Activated CD4-positive, alpha-beta T cell treated with anti-CD3 and anti-CD28 coated beads, Interleukin-2, amount 10 ng/mL, durations not matched to agents 7 days and 5 days (primary cell): ENCODE data around the gene SNX9. TPM values are rescaled to one million over a fixed set of nuclear protein-coding genes. Genes with fewer than 3 reads are reported as not detected.
"Not testable (repeated sequence)": the region's sequence is repeated elsewhere in the genome, so short reads cannot be mapped to it uniquely, and the experiment has no call there.

Experiments
- CTCF ChIA-PET: fragments of 350-600 bp; sonication (Branson Sonifier 250); formaldehyde crosslinking; loops from one replicate; lab custom pipeline; 2021; ENCODE audit warnings: antibody characterized with exemption; lab: Charles Lee
- POLR2A ChIA-PET: fragments of 350-600 bp; sonication (Branson Sonifier 250); formaldehyde crosslinking; loops from one replicate; lab custom pipeline; 2021; ENCODE audit warnings: antibody characterized with exemption; lab: Charles Lee
- DNase-seq: peaks from one replicate; pipeline ENCODE4 v3.0.0-alpha.2; 2020
- H3K27ac Mint-ChIP-seq: one replicate; pipeline ENCODE4 v1.8.0; 2021; ENCODE audit warnings: mild to moderate bottlenecking, moderate library complexity, mixed read lengths
- H3K27me3 Mint-ChIP-seq: one replicate; pipeline ENCODE4 v1.8.0; 2021; ENCODE audit warnings: mixed read lengths
- H3K36me3 Mint-ChIP-seq: one replicate; pipeline ENCODE4 v1.8.0; 2021; ENCODE audit warnings: low read depth, mixed read lengths
- H3K4me1 Mint-ChIP-seq: one replicate; pipeline ENCODE4 v1.8.0; 2021; ENCODE audit warnings: mixed read lengths
- H3K4me3 Mint-ChIP-seq: one replicate; pipeline ENCODE4 v1.8.0; 2021; ENCODE audit warnings: mild to moderate bottlenecking, moderate library complexity, mixed read lengths
- H3K9me3 Mint-ChIP-seq: one replicate; pipeline ENCODE4 v1.8.0; 2021; ENCODE audit warnings: mixed read lengths
- total RNA-seq, 2 experiments: library from RNA; stranded (reverse); gene quantifications; one replicate each; pipeline ENCODE4 v1.2.3, GENCODE V29; 2021

SNX9 gene
- total RNA-seq, 2 experiments from 2014 or later = 9.4 to 10.7 TPM

DNA sequence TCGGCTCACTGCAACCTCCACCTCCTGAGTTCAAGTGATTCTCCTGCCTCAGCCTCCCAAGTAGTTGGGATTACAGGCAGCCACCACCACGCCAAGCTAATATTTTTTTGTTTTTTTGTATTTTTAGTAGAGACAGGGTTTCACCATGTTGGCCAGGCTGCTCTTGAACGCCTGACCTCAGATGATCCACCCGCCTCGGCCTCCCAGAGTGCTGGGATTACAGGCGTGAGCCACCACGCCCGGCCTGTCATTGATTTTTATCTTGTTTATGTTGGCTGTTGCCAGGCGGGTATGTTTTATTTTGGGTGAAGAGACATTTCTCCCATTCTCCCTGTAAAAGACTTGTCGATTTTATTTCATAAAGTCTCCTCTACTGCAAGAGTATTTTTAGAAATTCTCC, 32.8 kb downstream of the SNX9 start:
- DNase-seq, H3K27ac Mint-ChIP-seq, POLR2A ChIA-PET, H3K4me3 Mint-ChIP-seq: not testable (repeated sequence)
- peaks cover 26% of the 10 kb centered on the region for H3K4me1 Mint-ChIP-seq
- peaks cover 12% of the 10 kb centered on the region for H3K36me3 Mint-ChIP-seq
- H3K27me3 Mint-ChIP-seq = peaks cover 23% of the 10 kb centered on the region
- peaks cover 23% of the 10 kb centered on the region for H3K9me3 Mint-ChIP-seq
- CTCF ChIA-PET = interaction anchor here (1.0 kb wide), 1 partner anchor 17 kb away, joined by 3 read pairs; no protein-coding TSS in a partner anchor

- H3K9me3 Mint-ChIP-seq, H3K4me3 Mint-ChIP-seq, H3K27ac Mint-ChIP-seq, DNase-seq, POLR2A ChIA-PET, H3K36me3 Mint-ChIP-seq: not testable (repeated sequence)
- H3K4me1 Mint-ChIP-seq = peaks cover 27% of the 10 kb centered on the region
- H3K27me3 Mint-ChIP-seq = peaks cover 45% of the 10 kb centered on the region
- CTCF ChIA-PET = interaction anchor here (0.7 kb wide), 1 partner anchor 752 kb away, joined by 3 read pairs; no protein-coding TSS in a partner anchor
These were observed 35.6 kb downstream of the SNX9 start for GRCh38 chr6:157858664-157859063.

DNA sequence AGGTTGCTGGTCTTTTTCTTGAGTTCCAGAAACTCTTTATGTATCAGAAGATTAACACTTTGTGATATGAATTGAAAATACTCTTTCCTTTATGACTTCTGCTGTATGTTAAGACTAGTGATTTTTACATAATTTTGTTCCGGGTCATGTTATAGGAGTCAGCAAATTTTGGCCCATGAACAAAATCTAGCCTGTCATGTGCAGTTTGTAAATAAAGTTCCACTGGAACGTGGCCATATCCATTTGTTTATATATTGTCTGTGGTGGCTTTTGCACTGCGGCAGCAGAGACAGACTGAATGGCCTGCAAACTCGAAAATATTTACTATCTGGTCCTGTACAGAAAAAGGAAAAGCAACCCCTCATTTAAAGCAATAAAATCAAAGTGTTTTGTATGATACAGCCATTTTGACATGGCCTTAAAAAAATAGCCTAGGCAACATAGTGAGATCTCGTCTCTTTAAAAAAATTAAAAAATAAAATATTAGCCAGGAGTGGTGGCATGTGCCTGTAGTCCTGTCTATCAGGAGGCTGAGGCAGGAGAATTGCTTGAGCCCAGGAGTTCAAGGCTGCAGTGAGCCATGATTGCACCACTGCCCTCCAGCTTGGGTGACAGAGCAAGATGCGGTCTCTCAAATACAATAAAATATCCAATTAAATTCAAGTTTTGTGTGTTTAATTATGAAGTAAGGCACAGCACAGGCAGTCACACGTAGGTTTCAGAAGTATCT, 36.9 kb downstream of the SNX9 start:
- H3K27me3 Mint-ChIP-seq = peaks cover 47% of the 10 kb centered on the region
- ChIA-PET CTCF (interaction anchor here (0.6 kb wide), 1 partner anchor 1061 kb away, joined by 7 read pairs; no protein-coding TSS in a partner anchor), POLR2A (no interaction called here)
- peaks cover 27% of the 10 kb centered on the region for H3K4me1 Mint-ChIP-seq
- no peak overlapping the region for H3K27ac Mint-ChIP-seq
- no peak overlapping the region for H3K4me3 Mint-ChIP-seq
- peaks cover 4% of the 10 kb centered on the region for H3K36me3 Mint-ChIP-seq
- H3K9me3 Mint-ChIP-seq = peaks cover under 1% of the 10 kb centered on the region
- DNase-seq = no peak

- POLR2A ChIA-PET = no interaction called here
- H3K27me3 Mint-ChIP-seq = peaks cover 47% of the 10 kb centered on the region
- H3K36me3 Mint-ChIP-seq = peaks cover 4% of the 10 kb centered on the region
- H3K9me3 Mint-ChIP-seq = no peaks in the 10 kb centered on the region
- peak overlapping the region; percentile 26 for H3K27ac Mint-ChIP-seq
- DNase-seq = peak; percentile 63
- peaks cover 23% of the 10 kb centered on the region for H3K4me1 Mint-ChIP-seq
- peak overlapping the region; percentile 12 for H3K4me3 Mint-ChIP-seq
- CTCF ChIA-PET = interaction anchor here (0.6 to 0.8 kb wide), 2 partner anchors 29 to 1060 kb away, joined by 3 to 7 read pairs; no protein-coding TSS in a partner anchor
These were observed 37.5 kb downstream of the SNX9 start for GRCh38 chr6:157860505-157860991.

GRCh38 chr6:157861184-157861583, 38.1 kb downstream of the SNX9 start:
- Mint-ChIP-seq H3K4me1 (peaks cover 19% of the 10 kb centered on the region), H3K27ac (no peak overlapping the region), H3K36me3 (peaks cover 4% of the 10 kb centered on the region), H3K27me3 (peaks cover 46% of the 10 kb centered on the region), H3K4me3 (no peak overlapping the region), H3K9me3 (no peaks in the 10 kb centered on the region)
- ChIA-PET CTCF (interaction anchor here (0.8 kb wide), 1 partner anchor 29 kb away, joined by 3 read pairs; no protein-coding TSS in a partner anchor), POLR2A (no interaction called here)
- DNase-seq = no peak

GRCh38 chr6:157861814-157862213, 38.8 kb downstream of the SNX9 start:
- ChIA-PET CTCF (interaction anchor here (1.5 kb wide), 1 partner anchor 225 kb away, joined by 3 read pairs; no protein-coding TSS in a partner anchor), POLR2A (no interaction called here)
- no peak for DNase-seq
- Mint-ChIP-seq H3K36me3 (peaks cover 4% of the 10 kb centered on the region), H3K4me1 (peaks cover 22% of the 10 kb centered on the region), H3K27ac (no peak overlapping the region), H3K4me3 (no peak overlapping the region), H3K9me3 (no peaks in the 10 kb centered on the region), H3K27me3 (peaks cover 46% of the 10 kb centered on the region)

- H3K9me3 Mint-ChIP-seq = no peaks in the 10 kb centered on the region
- peaks cover 29% of the 10 kb centered on the region for H3K4me1 Mint-ChIP-seq
- H3K27me3 Mint-ChIP-seq = peaks cover 46% of the 10 kb centered on the region
- no peak overlapping the region for H3K4me3 Mint-ChIP-seq
- CTCF ChIA-PET = interaction anchor here (1.0 to 1.5 kb wide), 3 partner anchors 23 to 224 kb away, joined by 3 to 5 read pairs (median 3); no protein-coding TSS in a partner anchor
- no peak overlapping the region for H3K27ac Mint-ChIP-seq
- H3K36me3 Mint-ChIP-seq = peaks cover 4% of the 10 kb centered on the region
- no peak for DNase-seq
- POLR2A ChIA-PET = interaction anchor here (0.6 kb wide), 1 partner anchor 523 kb away, joined by 3 read pairs; no protein-coding TSS in a partner anchor
These were observed 39.7 kb downstream of the SNX9 start for GRCh38 chr6:157862706-157863105.

DNA sequence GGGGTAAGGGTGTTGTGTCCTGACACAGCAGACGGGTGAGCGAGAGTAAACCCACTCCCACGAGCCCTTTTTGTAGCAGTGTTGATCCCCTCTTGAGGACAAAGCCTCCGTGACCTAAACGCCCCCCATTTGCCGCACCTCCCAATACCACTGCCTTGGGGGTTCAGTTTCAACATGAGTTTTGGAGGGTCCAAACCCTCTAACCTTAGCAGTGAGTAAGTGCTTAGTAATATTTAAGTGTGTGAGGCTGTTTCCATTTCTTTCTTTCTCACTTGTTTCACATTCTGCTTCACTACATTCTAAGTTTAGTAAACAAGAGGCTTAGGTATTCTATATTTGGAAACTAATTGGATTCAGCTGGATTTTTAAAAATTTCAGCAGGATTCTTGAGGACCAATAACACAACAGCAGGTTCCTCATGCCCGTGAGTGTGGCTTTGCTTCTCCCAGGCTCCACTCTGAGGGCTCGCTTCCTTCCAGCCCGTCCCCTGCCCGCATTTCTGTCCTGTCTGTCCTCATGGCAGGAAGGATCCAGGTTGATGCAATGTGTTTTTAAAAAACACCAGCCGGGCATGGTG, 41.2 kb downstream of the SNX9 start:
- Mint-ChIP-seq H3K4me3 (no peak overlapping the region), H3K36me3 (peaks cover 4% of the 10 kb centered on the region), H3K9me3 (no peaks in the 10 kb centered on the region), H3K27ac (no peak overlapping the region), H3K27me3 (peaks cover 39% of the 10 kb centered on the region), H3K4me1 (peaks cover 26% of the 10 kb centered on the region)
- ChIA-PET CTCF (no interaction called here), POLR2A (interaction anchor here (0.6 kb wide), 1 partner anchor 253 kb away, joined by 3 read pairs; no protein-coding TSS in a partner anchor)
- no peak for DNase-seq

DNA sequence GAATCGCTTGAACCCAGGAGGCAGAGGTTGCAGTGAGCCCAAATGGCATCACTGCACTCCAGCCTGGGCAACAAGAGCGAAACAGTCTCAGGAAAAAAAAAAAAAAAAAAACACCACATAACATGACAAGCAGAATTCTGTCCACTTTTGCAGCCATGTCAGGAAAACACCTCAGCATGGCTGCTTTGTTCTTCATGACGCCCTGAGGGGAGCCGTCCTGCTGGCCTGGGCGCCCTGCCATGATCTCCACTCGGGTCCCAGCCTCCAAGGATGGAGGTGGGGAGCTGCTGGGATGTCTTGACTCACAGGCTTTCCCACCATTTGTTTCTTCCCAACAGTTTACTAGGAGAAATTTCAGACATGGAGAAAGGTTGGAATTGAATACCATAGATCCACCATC, 42.2 kb downstream of the SNX9 start:
- Mint-ChIP-seq H3K27ac (no peak overlapping the region), H3K36me3 (peaks cover 4% of the 10 kb centered on the region), H3K4me3 (no peak overlapping the region), H3K27me3 (peaks cover 31% of the 10 kb centered on the region), H3K9me3 (no peaks in the 10 kb centered on the region), H3K4me1 (peaks cover 17% of the 10 kb centered on the region)
- no peak for DNase-seq
- ChIA-PET CTCF (no interaction called here), POLR2A (no interaction called here)

GRCh38 chr6:157867155-157867559, 44.1 kb downstream of the SNX9 start:
- DNase-seq = peak; percentile 26
- no peak overlapping the region for H3K4me3 Mint-ChIP-seq
- POLR2A ChIA-PET = no interaction called here

DNA sequence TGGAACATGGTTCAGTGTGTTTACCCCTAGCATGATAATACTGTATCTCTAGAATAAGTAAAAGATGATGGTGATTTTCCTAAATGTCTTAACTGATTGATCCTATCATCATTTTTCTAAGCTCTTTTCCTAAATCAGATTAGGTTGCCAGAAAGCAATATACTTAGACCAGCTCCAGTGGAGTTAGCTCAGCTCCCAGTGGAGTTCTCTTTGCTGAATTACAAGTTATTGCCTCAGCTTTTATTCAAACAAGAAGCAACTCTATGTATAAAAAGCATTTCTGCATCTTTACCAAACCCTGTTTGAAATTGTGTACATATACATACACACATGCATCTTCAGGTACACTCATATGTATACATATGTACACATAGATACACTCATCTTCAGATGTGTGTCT, 44.9 kb downstream of the SNX9 start:
- H3K36me3 Mint-ChIP-seq = peaks cover 4% of the 10 kb centered on the region
- POLR2A ChIA-PET = no interaction called here
- H3K27ac Mint-ChIP-seq = no peak overlapping the region
- CTCF ChIA-PET = no interaction called here
- H3K27me3 Mint-ChIP-seq = peaks cover 9% of the 10 kb centered on the region
- H3K9me3 Mint-ChIP-seq = no peaks in the 10 kb centered on the region
- peaks cover 11% of the 10 kb centered on the region for H3K4me1 Mint-ChIP-seq
- DNase-seq = no peak
- H3K4me3 Mint-ChIP-seq = no peak overlapping the region

More at GRCh38 chr6:157867155-157867559, 44.1 kb downstream of the SNX9 start:
- H3K27ac Mint-ChIP-seq = peak overlapping the region; percentile 14
- no peaks in the 10 kb centered on the region for H3K9me3 Mint-ChIP-seq
- peaks cover 11% of the 10 kb centered on the region for H3K4me1 Mint-ChIP-seq
- H3K36me3 Mint-ChIP-seq = peaks cover 4% of the 10 kb centered on the region
- peaks cover 16% of the 10 kb centered on the region for H3K27me3 Mint-ChIP-seq
- CTCF ChIA-PET = interaction anchor here (1.2 kb wide), 1 partner anchor 16 kb away, joined by 3 read pairs; no protein-coding TSS in a partner anchor

- Mint-ChIP-seq H3K4me1 (peaks cover 14% of the 10 kb centered on the region), H3K36me3 (peaks cover 2% of the 10 kb centered on the region), H3K9me3 (no peaks in the 10 kb centered on the region), H3K27ac (no peak overlapping the region), H3K27me3 (peaks cover 4% of the 10 kb centered on the region), H3K4me3 (no peak overlapping the region)
- CTCF ChIA-PET = no interaction called here
- DNase-seq = no peak
- POLR2A ChIA-PET = no interaction called here
These were observed 45.8 kb downstream of the SNX9 start for GRCh38 chr6:157868835-157869234.
